Measurements from ENCODE around the gene INSYN1.

INSYN1 gene

DNA sequence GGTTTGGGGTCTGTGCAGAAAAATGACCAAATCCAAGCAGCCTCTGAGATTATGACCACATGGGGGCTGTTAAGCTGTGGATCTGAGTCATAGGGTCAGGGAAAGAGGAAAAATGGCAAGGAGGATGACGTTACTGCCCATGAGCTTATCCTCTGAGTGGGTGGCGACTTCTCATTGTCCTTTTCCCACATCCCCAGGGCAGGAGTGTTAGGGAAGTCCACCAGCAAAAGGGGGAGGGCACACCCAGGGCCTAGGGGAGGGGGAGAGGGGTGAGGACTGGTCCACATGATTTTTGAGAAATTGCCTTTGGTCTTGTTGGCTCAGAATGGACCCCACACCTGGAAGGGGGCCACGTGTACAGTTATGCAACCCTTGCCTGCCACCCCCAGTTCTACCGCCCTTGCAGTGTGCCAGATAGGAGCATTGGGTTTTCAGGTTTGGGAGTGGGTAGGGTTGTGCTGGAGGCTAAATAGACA is 66.3 kb downstream of the INSYN1 start:
- Histone ChIP-seq H3K9me2 (replicated peaks; ENCODE audit: control insufficient read depth, low read length) (no peaks in the 10 kb centered on the region), H3K79me2 (ENCODE audit: control insufficient read depth, low read length) (no peaks in the 10 kb centered on the region)

DNA sequence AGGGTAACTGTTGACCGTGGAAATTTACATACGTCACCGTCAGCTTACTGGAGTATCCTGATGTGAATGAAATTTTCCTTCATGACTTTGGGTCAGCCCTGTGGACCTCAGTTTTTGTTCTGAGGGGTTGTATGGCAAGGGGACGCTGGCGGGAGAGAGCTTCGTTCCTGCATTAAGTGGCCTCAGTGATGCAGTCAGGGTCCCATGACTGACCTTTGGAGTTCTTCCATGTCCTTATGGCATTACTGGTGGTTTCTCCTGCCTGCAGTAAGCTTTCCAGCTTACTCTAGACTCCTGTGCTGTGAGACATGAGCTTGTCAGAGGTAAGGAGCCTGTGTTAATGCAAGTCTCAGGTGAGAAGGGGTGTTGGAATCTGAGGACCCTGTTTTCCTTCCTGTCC is 67.2 kb downstream of the INSYN1 start:
- H3K27ac ChIP-seq (ENCODE audit: low read depth, low read length): no peak overlapping the region
- H3K4me1 ChIP-seq (ENCODE audit: control insufficient read depth, low read length): no peaks in the 10 kb centered on the region
- H4K20me1 ChIP-seq (ENCODE audit: control insufficient read depth, insufficient read depth, low read depth, low read length): no peaks in the 10 kb centered on the region
- peaks cover 5% of the 10 kb centered on the region for H3K27me3 ChIP-seq (ENCODE audit: control insufficient read depth, low read length)
- no peaks in the 10 kb centered on the region for H3K9me2 ChIP-seq (replicated peaks; ENCODE audit: control insufficient read depth, low read length)
- H3K4me3 ChIP-seq (ENCODE audit: low read length): no peak overlapping the region
- H3K9me3 ChIP-seq (ENCODE audit: control insufficient read depth, insufficient read depth, low read length): no peaks in the 10 kb centered on the region
- no peak overlapping the region for H3K4me2 ChIP-seq (ENCODE audit: low read length)
- TF ChIP-seq EZH2phosphoT487 (IDR thresholded peaks at IDR 0.05; ENCODE audit: borderline replicate concordance, low read length): no peak
- TF ChIP-seq, protein P1, sequence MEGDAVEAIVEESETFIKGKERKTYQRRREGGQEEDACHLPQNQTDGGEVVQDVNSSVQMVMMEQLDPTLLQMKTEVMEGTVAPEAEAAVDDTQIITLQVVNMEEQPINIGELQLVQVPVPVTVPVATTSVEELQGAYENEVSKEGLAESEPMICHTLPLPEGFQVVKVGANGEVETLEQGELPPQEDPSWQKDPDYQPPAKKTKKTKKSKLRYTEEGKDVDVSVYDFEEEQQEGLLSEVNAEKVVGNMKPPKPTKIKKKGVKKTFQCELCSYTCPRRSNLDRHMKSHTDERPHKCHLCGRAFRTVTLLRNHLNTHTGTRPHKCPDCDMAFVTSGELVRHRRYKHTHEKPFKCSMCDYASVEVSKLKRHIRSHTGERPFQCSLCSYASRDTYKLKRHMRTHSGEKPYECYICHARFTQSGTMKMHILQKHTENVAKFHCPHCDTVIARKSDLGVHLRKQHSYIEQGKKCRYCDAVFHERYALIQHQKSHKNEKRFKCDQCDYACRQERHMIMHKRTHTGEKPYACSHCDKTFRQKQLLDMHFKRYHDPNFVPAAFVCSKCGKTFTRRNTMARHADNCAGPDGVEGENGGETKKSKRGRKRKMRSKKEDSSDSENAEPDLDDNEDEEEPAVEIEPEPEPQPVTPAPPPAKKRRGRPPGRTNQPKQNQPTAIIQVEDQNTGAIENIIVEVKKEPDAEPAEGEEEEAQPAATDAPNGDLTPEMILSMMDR (IDR thresholded peaks at IDR 0.05; ENCODE audit: low read depth, low read length, poor library complexity, severe bottlenecking): no peak
- no peaks in the 10 kb centered on the region for H3F3A ChIP-seq (ENCODE audit: control insufficient read depth, insufficient read depth)
- no peaks in the 10 kb centered on the region for H3K79me2 ChIP-seq (ENCODE audit: control insufficient read depth, low read length)
- H3K36me3 ChIP-seq (ENCODE audit: control insufficient read depth, low read length): no peaks in the 10 kb centered on the region

More for the DNA sequence above, 66.3 kb downstream of the INSYN1 start:
- no peaks in the 10 kb centered on the region for H3K9me3 ChIP-seq (ENCODE audit: control insufficient read depth, insufficient read depth, low read length)
- H4K20me1 ChIP-seq (ENCODE audit: control insufficient read depth, insufficient read depth, low read depth, low read length): no peaks in the 10 kb centered on the region
- no peak overlapping the region for H3K4me3 ChIP-seq (ENCODE audit: low read length)
- H3K4me1 ChIP-seq (ENCODE audit: control insufficient read depth, low read length): no peaks in the 10 kb centered on the region
- peaks cover 10% of the 10 kb centered on the region for H3K27me3 ChIP-seq (ENCODE audit: control insufficient read depth, low read length)
- no peaks in the 10 kb centered on the region for H3F3A ChIP-seq (ENCODE audit: control insufficient read depth, insufficient read depth)
- H3K4me2 ChIP-seq (ENCODE audit: low read length): no peak overlapping the region
- H3K27ac ChIP-seq (ENCODE audit: low read depth, low read length): no peak overlapping the region
- no peak for TF ChIP-seq EZH2phosphoT487 (IDR thresholded peaks at IDR 0.05; ENCODE audit: borderline replicate concordance, low read length)
- TF ChIP-seq, protein P1 (IDR thresholded peaks at IDR 0.05; ENCODE audit: low read depth, low read length, poor library complexity, severe bottlenecking): no peak
- no peaks in the 10 kb centered on the region for H3K36me3 ChIP-seq (ENCODE audit: control insufficient read depth, low read length)
